Lung (tissue), 12 donors: ENCODE results near the gene PCDHGB2. TPM values are rescaled to one million over a fixed set of nuclear protein-coding genes. Genes with fewer than 3 reads are reported as not detected.
"Not testable (repeated sequence)": the region's sequence is repeated elsewhere in the genome, so short reads cannot be mapped to it uniquely, and the experiment has no call there.

Experiments used
- ATAC-seq: fragments of 200-7000 bp; cut with Tn5 transposase; one replicate; pipeline ENCODE4 v1.9.1; 2020; ENCODE audit warnings: moderate number of reproducible peaks; ENCODE audit not compliant: insufficient read depth, low FRiP score
- DNase-seq, 3 donors: peaks; one replicate each; pipeline ENCODE4 v3.0.0-alpha.2; 2013 to 2017
- H3K27ac ChIP-seq, 2 donors: one replicate each; pipeline ENCODE4 v1.5.1; 2013; ENCODE audit warnings: mild to moderate bottlenecking in 2 of 2, moderate library complexity in 2 of 2, control low read depth in 1 of 2, inconsistent platforms in 1 of 2, low read depth in 1 of 2, low read length in 1 of 2
- H3K27me3 ChIP-seq, 3 donors: one replicate each; pipeline ENCODE4 v1.5.1; 2013; ENCODE audit warnings: low read length in 2 of 3; ENCODE audit not compliant: control insufficient read depth in 3 of 3, insufficient read depth in 3 of 3
- H3K36me3 ChIP-seq, 4 donors: one replicate each; pipeline ENCODE4 v1.5.1; 2013; ENCODE audit warnings: low read length in 4 of 4, mild to moderate bottlenecking in 1 of 4, moderate library complexity in 1 of 4; ENCODE audit not compliant: control insufficient read depth in 4 of 4, insufficient read depth in 4 of 4
- H3K4me1 ChIP-seq, 5 donors: one replicate each; pipeline ENCODE4 v1.5.1; 2013; ENCODE audit warnings: low read length in 5 of 5, mild to moderate bottlenecking in 2 of 5, moderate library complexity in 1 of 5; ENCODE audit not compliant: control insufficient read depth in 5 of 5, insufficient read depth in 5 of 5
- H3K4me3 ChIP-seq: one replicate; pipeline ENCODE4 v1.5.1; 2013; ENCODE audit warnings: mild to moderate bottlenecking, control low read depth, moderate library complexity
- H3K9ac ChIP-seq, 2 donors: one replicate each; pipeline ENCODE4 v1.5.1; 2013; ENCODE audit warnings: low read length in 2 of 2, control low read depth in 1 of 2; ENCODE audit not compliant: insufficient read depth in 1 of 2
- H3K9me3 ChIP-seq, 4 donors: one replicate each; pipeline ENCODE4 v1.5.1; 2013; ENCODE audit warnings: low read length in 3 of 4, mild to moderate bottlenecking in 1 of 4, moderate library complexity in 1 of 4; ENCODE audit not compliant: control insufficient read depth in 4 of 4, insufficient read depth in 3 of 4
- WGBS, 2 donors: extraction: QIAGEN DNeasy Blood & Tissue Kit; methylation state at CpG; one replicate each; pipeline ENCODE4 v1.1.7; 2013; 5-methylcytosine and 5-hydroxymethylcytosine counted together
- polyA plus RNA-seq, 2 donors: library from polyadenylated mRNA; stranded (reverse); fragments of 200-250 nt; gene quantifications; one replicate each; pipeline ENCODE4 v1.2.1, GENCODE V29; 2013
- total RNA-seq, 2 donors: library from RNA; depleted of rRNA in 1 of 2; stranded (reverse); fragments of >200 nt in 1 of 2; gene quantifications; one replicate each; pipeline ENCODE4 v1.2.1, GENCODE V29; 2014 to 2021
- TF ChIP-seq, protein P1 (sequence below): IDR thresholded peaks from 2 replicates; pipeline ENCODE4 v1.5.1; 2012; ENCODE audit warnings: mild to moderate bottlenecking; ENCODE audit errors: control extremely low read depth, extremely low read depth
- donor health status: control.
- donor health status: control.
- donor health status: Bipolar disorder and iron deficiency.
- donor health status: healthy.
- donor health status: DM: yes; HTN: yes; CAD: no.

The PCDHGB2 gene
- total and polyA plus RNA-seq, 4 donors: 0.28 to 10.1 (median 2.5) TPM

DNA sequence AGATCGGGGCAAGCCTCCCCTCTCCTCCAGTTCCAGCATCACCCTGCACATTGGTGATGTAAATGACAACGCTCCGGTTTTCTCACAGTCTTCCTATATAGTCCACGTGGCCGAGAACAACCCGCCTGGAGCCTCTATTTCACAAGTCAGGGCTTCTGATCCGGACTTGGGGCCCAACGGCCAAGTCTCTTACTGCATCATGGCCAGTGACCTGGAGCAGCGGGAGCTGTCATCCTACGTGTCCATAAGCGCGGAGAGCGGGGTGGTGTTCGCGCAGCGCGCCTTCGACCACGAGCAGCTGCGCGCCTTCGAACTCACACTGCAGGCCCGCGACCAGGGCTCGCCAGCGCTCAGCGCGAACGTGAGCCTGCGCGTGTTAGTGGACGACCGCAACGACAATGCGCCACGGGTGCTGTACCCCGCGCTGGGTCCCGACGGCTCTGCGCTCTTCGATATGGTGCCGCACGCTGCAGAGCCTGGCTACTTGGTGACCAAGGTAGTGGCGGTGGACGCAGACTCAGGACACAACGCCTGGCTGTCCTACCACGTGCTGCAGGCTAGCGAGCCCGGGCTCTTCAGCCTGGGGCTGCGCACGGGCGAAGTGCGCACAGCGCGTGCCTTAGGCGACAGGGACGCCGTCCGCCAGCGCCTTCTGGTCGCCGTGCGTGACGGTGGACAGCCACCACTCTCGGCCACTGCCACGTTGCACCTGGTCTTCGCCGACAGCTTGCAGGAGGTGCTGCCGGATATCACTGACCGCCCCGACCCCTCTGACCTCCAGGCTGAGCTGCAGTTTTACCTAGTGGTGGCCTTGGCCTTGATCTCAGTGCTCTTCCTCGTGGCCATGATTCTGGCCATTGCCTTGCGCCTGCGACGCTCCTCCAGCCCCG, 29.6 kb downstream of the PCDHGB2 start:
- WGBS, 2 donors: 35 to 41% methylated on average over 77 of the region's 77 CpGs
- H3K4me3 ChIP-seq: no peak overlapping the region
- H3K27ac ChIP-seq: no peak overlapping the region
- no peak for DNase-seq
- no peak overlapping the region for H3K9ac ChIP-seq
- no peaks in the 10 kb centered on the region for H3K4me1 ChIP-seq
- ATAC-seq: no peak
- H3K36me3 ChIP-seq: peaks cover 0 to 19% (median 0%) of the 10 kb centered on the region in 4 donors
- TF ChIP-seq, protein P1, sequence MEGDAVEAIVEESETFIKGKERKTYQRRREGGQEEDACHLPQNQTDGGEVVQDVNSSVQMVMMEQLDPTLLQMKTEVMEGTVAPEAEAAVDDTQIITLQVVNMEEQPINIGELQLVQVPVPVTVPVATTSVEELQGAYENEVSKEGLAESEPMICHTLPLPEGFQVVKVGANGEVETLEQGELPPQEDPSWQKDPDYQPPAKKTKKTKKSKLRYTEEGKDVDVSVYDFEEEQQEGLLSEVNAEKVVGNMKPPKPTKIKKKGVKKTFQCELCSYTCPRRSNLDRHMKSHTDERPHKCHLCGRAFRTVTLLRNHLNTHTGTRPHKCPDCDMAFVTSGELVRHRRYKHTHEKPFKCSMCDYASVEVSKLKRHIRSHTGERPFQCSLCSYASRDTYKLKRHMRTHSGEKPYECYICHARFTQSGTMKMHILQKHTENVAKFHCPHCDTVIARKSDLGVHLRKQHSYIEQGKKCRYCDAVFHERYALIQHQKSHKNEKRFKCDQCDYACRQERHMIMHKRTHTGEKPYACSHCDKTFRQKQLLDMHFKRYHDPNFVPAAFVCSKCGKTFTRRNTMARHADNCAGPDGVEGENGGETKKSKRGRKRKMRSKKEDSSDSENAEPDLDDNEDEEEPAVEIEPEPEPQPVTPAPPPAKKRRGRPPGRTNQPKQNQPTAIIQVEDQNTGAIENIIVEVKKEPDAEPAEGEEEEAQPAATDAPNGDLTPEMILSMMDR: no peak
- peaks cover 3 to 48% (median 22%) of the 10 kb centered on the region in 4 donors for H3K9me3 ChIP-seq
- peaks cover 0 to 2% (median 0%) of the 10 kb centered on the region in 3 donors for H3K27me3 ChIP-seq

DNA sequence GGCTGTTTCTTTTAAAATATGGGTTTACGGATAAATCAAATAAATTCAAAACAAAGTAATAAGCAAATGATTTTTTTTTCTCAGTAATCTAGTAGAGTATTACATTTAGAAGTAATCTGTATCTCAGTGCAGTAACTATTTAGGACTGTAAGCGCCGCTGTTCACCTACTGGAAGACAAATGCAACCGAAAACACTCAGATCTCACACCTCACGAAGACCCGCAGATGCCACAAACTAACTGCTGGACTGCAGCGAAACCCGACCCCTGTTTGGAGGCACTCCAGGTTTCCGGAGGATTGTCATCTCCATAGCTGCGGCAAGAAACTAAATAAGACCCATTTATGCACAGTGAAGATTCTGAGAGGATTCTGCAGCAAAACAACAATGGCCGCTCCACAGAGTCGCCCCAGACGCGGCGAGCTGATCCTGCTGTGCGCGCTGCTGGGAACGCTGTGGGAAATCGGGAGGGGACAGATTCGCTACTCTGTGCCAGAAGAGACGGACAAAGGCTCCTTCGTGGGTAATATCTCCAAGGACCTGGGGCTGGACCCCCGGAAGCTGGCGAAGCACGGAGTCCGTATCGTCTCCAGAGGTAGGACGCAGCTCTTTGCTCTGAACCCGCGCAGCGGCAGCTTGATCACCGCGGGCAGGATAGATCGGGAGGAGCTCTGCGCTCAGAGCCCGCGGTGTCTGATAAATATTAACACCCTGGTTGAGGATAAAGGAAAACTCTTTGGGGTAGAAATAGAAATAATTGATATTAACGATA, 32.8 kb downstream of the PCDHGB2 start, which contains the start of gene PCDHGA8:
TSS of gene PCDHGA8 (plus strand) at position 205 of the 770 bp plus-strand sequence. CDS start at position 386, 181 bp downstream.
- WGBS, 2 donors: 27 to 28% methylated on average over 38 of the region's 38 CpGs
- peaks cover 0 to 2% (median 0%) of the 10 kb centered on the region in 3 donors for H3K27me3 ChIP-seq
- ATAC-seq: no peak
- H3K36me3 ChIP-seq: peaks cover 0 to 19% (median 0%) of the 10 kb centered on the region in 4 donors
- no peaks in the 10 kb centered on the region for H3K4me1 ChIP-seq
- H3K27ac ChIP-seq: no peak within 1 kb of the TSS
- TF ChIP-seq, protein P1: no peak
- no peak within 1 kb of the TSS for H3K4me3 ChIP-seq
- peaks cover 3 to 42% (median 20%) of the 10 kb centered on the region in 4 donors for H3K9me3 ChIP-seq
- DNase-seq: peak in 1 of 3 donors; percentile 17
- no peak within 1 kb of the TSS for H3K9ac ChIP-seq

DNA sequence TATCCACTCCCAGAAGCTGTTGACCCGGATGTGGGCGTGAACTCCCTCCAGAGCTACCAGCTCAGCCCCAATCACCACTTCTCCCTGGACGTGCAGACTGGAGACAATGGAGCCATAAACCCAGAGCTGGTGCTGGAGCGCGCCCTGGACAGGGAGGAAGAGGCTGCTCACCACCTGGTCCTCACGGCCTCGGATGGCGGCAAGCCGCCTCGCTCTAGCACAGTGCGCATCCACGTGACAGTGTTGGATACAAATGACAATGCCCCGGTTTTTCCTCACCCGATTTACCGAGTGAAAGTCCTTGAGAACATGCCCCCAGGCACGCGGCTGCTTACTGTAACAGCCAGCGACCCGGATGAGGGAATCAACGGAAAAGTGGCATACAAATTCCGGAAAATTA, 33.5 kb downstream of the PCDHGB2 start:
- H3K9me3 ChIP-seq: peaks cover 3 to 44% (median 19%) of the 10 kb centered on the region in 4 donors
- WGBS, 2 donors: 34 to 35% methylated on average over 21 of the region's 21 CpGs
- no peak for ATAC-seq
- TF ChIP-seq, protein P1: no peak
- no peak overlapping the region for H3K27ac ChIP-seq
- peaks cover 0 to 2% (median 0%) of the 10 kb centered on the region in 3 donors for H3K27me3 ChIP-seq
- no peak overlapping the region for H3K4me3 ChIP-seq
- H3K36me3 ChIP-seq: peaks cover 0 to 17% (median 0%) of the 10 kb centered on the region in 4 donors
- H3K4me1 ChIP-seq: no peaks in the 10 kb centered on the region
- no peak overlapping the region for H3K9ac ChIP-seq
- DNase-seq: no peak

DNA sequence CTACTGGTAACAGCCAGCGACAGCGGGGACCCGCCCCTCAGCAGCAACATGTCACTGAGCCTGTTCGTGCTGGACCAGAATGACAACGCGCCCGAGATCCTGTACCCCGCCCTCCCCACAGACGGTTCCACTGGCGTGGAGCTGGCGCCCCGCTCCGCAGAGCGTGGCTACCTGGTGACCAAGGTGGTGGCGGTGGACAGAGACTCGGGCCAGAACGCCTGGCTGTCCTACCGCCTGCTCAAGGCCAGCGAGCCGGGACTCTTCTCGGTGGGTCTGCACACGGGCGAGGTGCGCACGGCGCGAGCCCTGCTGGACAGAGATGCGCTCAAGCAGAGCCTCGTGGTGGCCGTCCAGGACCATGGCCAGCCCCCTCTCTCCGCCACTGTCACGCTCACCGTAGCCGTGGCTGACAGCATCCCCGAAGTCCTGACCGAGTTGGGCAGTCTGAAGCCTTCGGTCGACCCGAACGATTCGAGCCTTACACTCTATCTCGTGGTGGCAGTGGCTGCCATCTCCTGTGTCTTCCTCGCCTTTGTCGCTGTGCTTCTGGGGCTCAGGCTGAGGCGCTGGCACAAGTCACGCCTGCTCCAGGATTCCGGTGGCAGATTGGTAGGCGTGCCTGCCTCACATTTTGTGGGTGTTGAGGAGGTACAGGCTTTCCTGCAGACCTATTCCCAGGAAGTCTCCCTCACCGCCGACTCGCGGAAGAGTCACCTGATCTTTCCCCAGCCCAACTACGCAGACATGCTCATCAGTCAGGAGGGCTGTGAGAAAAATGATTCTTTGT, 34.8 kb downstream of the PCDHGB2 start:
- 34 to 36% methylated on average over 41 to 45 of the region's 53 CpGs for WGBS, 2 donors
- not testable (repeated sequence) for DNase-seq, H3K27ac ChIP-seq, H3K9ac ChIP-seq, H3K27me3 ChIP-seq, H3K4me3 ChIP-seq, H3K4me1 ChIP-seq, ATAC-seq
- Histone ChIP-seq H3K36me3 (peaks cover 0 to 16% (median 0%) of the 10 kb centered on the region in 4 donors), H3K9me3 (peaks cover 3 to 39% (median 17%) of the 10 kb centered on the region in 4 donors)
